LHCN-M2 (cell line): ENCODE measurements around the gene OR5H2. TPM values are rescaled to one million over a fixed set of nuclear protein-coding genes. Genes with fewer than 3 reads are reported as not detected.
"Not testable (repeated sequence)": the region's sequence is repeated elsewhere in the genome, so short reads cannot be mapped to it uniquely, and the experiment has no call there.

Experiments
- DNase-seq: peaks from one replicate; pipeline ENCODE4 v3.0.0-alpha.2; 2012; ENCODE audit warnings: low read depth
- polyA plus RNA-seq: library from polyadenylated mRNA; unstranded; fragments of >200 nt; gene quantifications from one replicate; pipeline ENCODE4 v1.2.1, GENCODE V29; 2012; ENCODE audit warnings: missing spikeins
- total RNA-seq: library from RNA; depleted of rRNA; stranded (reverse); fragments of >200 nt; gene quantifications from 2 replicates; pipeline ENCODE4 v1.2.3, GENCODE V29; 2014; rRNA removed

The OR5H2 gene
- total RNA-seq = not detected in 2 replicates
- not detected for polyA plus RNA-seq

DNA sequence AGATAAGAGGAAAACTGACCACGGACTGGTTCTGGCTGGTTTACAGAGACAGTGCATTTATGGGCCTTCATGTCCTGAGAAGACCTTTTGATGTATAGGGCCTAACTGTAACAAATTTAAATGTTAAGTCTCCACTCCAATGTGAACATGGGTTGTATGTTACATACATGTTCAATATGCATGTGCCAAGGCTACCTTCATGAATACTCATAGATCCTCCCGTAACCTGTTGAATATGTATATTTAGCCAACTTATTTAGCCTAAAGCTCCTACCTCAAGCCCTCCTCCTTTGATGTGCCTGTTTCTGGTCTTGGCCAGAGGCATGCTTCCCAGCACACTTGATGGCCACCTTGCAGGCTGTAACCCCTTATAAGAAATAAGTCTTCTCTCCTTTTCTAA, at the start of gene OR5H2:
TSS of gene OR5H2 (plus strand) at position 301 of the 400 bp plus-strand sequence. CDS start 398 bp downstream, outside the sequence.
- DNase-seq = no peak

DNA sequence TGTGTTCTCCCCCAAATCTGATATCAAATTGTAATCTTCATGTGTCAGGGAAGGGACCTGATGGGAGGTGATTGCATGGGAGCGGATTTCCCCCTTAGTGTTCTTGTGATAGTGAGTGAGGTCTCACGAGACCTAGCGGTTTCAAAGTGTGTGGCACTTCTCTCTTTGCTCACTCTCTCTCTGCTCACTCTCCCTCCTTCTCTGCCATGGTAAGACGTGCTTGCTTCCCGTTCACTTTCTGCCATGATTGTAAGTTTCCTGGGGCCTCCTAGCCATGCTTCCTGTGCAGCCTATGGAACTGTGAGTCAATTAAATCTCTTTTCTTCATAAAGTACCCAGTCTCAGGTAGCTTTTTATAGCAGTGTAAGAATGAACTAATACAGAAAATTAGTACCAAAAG, 48.8 kb upstream of the OR5H2 start:
- no peak for DNase-seq

GRCh38 chr3:98240131-98240530, 42.2 kb upstream of the OR5H2 start:
- DNase-seq = no peak

DNA sequence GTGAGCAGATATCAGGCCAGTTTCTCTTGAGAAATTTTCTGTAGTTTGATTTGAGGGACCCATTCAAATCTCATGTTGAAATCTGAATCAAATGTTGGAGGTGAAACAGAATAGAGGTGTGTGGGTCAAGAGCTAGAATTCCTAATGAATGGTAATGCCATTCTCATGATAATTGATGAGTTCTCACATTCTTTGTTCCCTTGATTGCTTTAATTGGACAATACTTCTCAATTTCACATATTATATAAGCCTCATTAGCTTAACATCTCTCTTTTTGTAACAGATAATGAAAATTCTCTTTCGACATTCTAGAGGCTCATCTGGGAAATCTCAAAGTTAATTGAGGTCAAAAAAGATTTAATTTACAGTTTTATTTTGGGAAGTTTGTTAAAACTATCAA, 40.1 kb upstream of the OR5H2 start:
- DNase-seq = no peak

- DNase-seq = no peak
These were observed 38.5 kb upstream of the OR5H2 start for GRCh38 chr3:98243843-98244242.

GRCh38 chr3:98246142-98246541, 36.2 kb upstream of the OR5H2 start:
- DNase-seq = no peak

GRCh38 chr3:98256026-98256425, 26.3 kb upstream of the OR5H2 start:
- DNase-seq = not testable (repeated sequence)

GRCh38 chr3:98259707-98260106, 22.6 kb upstream of the OR5H2 start:
- no peak for DNase-seq

DNA sequence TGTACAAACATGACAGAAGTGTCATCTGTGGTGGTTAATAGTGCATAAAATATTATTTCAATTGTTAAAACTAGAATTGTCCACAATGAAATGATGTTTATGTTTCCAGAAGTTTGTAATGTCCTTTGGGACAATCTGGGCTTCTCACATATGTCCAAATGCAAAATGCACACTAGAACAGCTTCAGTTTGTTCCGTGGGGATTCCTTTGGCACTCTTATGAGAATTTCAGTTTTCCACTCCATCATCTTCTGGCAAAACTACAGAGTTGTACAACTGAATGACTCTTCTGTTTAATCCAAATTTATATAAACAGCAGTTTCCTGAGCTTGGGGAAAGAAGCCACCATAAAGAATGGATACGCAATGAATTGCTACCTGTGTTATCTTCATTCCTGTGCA, 20.3 kb upstream of the OR5H2 start:
- no peak for DNase-seq

DNA sequence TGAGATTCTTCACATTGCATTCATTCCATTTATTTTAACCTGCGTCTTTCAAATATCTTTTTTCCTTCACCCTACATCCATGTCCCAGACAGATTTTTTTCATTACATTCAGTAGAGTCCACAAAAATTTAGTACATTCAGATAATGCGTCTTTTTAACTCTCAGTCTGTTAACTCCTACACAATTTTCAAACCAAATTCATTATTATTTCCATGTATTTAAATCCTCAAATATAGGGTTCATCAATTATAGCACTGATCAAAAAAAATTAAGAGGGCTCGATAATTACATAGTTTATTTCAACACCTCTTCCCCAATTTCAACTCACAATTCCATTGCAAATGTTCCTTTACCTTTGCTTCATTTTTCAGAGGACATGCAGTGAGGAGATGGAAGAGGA, 18.4 kb upstream of the OR5H2 start, which contains the start of gene OR5H6:
TSS of gene OR5H6 (plus strand) at position 301 of the 400 bp plus-strand sequence. CDS start at position 390, 89 bp downstream.
- no peak for DNase-seq

GRCh38 chr3:98269846-98270245, 12.5 kb upstream of the OR5H2 start:
- no peak for DNase-seq

DNA sequence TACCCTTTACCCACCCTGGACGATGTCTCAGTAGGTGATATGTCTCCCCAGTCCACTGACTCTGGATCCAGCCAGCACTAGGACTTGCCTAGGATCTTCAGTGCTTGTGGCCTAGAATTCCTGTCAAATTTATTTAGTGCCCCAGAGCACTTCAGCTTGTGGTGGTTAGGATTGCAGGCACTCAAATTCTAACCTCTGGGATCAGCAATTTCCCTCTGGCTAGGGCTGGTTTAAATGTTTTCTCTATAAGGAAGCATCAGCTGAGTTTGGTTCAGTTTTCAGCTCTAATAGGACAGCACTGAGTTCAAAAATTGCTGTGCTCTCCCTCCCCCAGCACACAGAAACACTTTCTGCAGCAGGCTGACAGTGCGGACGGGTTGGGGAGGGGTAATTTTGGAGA, 10.2 kb upstream of the OR5H2 start:
- no peak for DNase-seq

DNA sequence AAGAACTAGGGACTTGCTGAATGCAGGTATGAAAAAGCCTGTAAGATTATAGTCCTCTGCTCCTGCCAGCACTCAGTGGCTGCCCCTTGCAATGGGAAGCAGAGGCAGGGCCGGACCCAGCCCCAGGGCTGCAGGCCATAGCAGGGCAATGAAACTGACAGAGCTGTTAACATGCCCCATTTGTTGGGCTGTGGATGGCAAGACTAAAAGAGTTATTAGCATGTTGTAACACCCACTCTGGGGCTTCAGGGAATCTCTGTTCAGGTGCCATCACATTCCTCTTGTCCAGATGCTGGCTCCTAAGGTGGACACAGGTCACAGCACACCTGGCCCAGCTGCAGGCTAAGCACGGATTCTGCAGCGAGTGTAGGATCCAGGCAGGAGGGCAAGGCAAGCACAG, 7.4 kb upstream of the OR5H2 start:
- no peak for DNase-seq

DNA sequence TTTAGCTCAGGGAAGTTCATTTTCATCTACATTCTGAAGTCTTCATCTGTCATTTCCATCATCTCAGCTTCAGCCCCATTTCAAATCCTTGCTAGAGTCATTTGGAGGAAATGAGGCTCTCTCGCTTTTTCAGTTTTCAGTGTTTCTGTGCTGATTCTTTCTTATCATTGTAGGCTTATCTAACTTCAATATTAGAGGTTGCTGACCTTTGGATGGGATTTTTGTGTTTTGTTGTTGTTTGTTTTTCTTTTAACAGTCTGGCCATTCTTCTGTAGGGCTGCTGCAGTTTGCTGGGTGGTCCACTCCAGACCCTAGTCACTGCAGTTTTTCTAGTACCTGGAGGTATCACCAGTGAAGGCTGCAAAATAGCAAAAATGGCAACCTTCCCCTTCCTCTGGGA, 8.6 kb downstream of the OR5H2 start:
- DNase-seq = no peak

- DNase-seq = no peak
These were observed 9.1 kb downstream of the OR5H2 start for GRCh38 chr3:98291332-98291957.

DNA sequence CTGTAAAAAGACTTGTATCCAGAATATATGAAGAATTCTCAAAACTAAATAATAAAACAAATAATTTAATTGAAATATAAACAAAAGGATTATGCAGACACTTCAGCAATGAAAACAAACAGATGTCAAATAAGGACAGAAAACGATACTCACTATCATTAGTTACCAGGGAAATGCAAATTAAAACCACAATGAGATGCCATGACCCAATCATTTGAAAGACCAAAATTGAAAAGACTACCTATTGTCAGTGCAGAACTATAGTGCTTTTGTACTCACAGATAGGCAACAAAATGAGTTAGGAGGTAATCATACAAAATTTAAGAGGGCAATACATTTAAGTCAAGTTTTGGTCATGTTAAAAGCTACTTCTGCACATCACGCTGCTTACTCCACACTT, 39.8 kb downstream of the OR5H2 start:
- DNase-seq = no peak

DNA sequence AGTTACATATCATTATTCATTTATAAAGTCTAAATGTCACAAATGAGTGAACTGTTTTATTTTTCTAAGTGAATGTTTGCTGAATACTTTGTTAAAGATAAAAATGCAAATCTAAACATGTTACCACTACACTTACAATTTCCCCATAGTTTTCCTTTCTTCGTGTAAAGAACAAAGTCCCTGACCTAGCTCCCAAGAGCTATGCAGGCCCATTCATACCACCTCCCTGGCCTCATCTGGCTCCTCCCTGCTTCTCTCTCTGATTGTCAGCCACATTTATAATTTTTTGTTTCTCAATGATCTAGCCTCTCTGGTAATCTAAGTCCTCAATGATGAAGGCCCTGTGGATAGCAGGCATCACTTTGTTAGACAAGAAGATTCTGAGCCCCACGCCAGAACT, 40.4 kb downstream of the OR5H2 start:
- DNase-seq = no peak

- DNase-seq = no peak
These were observed 41.1 kb downstream of the OR5H2 start for GRCh38 chr3:98323425-98323824.

DNA sequence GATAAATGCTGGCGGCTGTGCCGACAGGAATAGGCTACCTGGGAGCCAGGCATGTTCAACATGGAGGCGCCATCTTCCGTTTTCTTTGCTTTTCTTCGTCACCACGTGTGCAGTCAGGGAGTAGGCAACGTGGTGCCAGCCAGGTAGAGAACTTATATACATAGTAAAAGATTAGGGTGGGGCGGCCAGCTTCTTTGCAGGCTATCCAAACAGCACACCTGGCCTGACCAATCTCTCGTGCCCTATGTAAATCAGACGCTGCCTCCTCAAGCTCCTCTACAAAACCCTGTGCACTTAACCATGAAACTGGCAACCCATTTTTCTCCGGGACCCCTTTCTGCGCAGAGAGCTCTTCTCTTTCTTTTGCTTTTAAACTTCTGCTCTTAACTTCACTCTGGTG, 42.8 kb downstream of the OR5H2 start:
- no peak for DNase-seq

DNA sequence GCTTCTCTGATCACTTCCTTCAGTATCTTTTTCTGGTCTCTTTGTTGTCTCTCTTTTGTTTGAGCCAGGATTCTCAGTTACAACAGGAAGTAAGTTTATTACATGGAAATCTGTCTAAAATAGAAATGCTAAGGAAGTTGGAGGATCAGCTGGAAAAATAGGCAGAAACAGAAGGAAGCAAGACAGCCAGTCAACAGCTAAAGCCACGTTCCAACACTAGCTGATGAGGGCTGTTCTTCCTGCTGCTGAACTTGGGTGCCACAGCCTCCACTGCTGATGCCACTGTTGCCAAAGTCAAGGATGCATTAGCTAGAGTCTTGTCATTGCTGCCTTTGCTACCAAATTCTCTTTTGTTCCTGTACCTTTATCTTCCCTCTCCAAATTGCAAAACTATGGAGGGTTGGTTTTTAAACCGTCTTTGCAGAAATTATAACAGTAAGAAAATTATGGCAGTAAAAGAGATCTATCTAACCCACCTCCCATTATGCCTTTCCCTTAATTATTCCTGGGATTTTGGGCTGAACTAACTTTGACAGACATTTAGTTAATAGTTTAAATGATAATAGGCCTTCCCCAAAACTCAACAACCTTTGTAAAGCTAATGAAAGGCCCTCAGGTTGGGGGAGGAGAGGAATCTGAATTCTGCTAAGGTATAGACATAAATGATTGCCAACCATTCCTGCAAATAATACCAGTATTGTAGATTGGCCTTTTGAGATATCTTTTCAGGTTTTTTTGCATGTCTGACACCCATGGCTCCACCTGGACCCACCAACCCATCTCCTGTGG, 44.0 kb downstream of the OR5H2 start:
- DNase-seq = no peak

DNA sequence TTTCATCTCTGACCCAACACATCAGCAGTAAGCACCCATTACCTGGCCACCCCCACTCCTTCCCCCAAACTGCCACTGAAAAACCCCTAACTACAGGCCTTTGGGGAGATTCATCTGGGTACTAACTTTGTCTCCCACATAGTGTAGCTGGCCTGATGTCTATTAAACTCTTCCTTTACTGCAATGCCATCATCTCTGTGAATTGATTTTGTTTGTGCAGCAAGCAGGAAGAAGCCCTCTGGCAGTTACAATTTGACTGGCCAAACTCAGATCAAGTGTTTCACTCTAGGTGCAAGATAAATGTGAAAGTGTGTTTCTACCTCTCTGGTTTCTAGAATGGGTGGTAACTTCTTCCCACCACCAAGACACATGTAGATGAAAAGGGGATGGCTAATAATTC, 44.6 kb downstream of the OR5H2 start:
- DNase-seq = no peak

DNA sequence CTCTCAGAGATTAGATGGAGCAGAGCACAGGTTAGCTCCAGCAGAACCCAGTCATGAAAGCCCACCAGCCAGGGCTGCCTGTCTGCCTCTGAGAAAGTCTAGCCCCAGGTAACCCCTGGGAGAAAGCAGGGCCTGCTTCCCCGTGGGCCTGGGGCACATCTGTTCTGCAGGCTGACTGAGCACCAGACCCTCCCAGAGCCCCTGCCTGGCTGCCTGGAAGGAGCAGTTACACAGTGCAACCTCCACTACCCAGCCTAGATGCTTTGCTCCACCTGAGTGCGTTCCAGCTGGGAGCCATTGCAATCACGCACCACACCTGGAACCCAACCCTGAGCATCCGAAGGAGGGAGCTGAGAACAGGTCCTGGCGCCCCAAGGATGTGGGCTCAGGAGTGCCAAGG, 46.6 kb downstream of the OR5H2 start:
- DNase-seq = no peak
